OCI-LY1 (cell line): ENCODE results near the gene TOP3B.

Source experiments
- CTCF ChIP-seq: fragments of 200-600 bp; sonication (generic), shearing (Covaris generic); IDR thresholded peaks from 2 replicates; pipeline ENCODE4 v1.5.1; 2017; ENCODE audit warnings: mild to moderate bottlenecking, antibody characterized with exemption, low read length, moderate library complexity, mixed read lengths
- EZH2 ChIP-seq: fragments of 200-600 bp; sonication (generic), shearing (Covaris generic); IDR thresholded peaks from 2 replicates; pipeline ENCODE4 v1.8.0; 2017; ENCODE audit warnings: borderline replicate concordance, mixed run types, mild to moderate bottlenecking, antibody characterized with exemption, low read length, moderate library complexity, mixed read lengths

- TF ChIP-seq CTCF (no peak), EZH2 (no peak)
These were observed 33.0 kb upstream of the TOP3B start for GRCh38 chr22:22015631-22016030.
